Testis (tissue), 3 donors: ENCODE measurements around the gene CD3E. TPM values are rescaled to one million over a fixed set of nuclear protein-coding genes. Genes with fewer than 3 reads are reported as not detected.
"Not testable (repeated sequence)": the region's sequence is repeated elsewhere in the genome, so short reads cannot be mapped to it uniquely, and the experiment has no call there.

Source experiments
- DNase-seq: peaks from one replicate; pipeline ENCODE4 v3.0.0-alpha.2; 2019
- H3K27ac ChIP-seq, 2 donors: fragments of 200-600 bp; sonication (generic); one replicate each; pipeline ENCODE4 v1.5.1; 2019
- H3K27me3 ChIP-seq: fragments of 200-600 bp; sonication (generic); one replicate; pipeline ENCODE4 v1.5.1; 2019
- H3K36me3 ChIP-seq: fragments of 200-600 bp; sonication (generic); one replicate; pipeline ENCODE4 v1.5.1; 2017; ENCODE audit warnings: low read depth; ENCODE audit errors: missing control alignments
- H3K4me1 ChIP-seq: fragments of 200-600 bp; sonication (generic); one replicate; pipeline ENCODE4 v1.5.1; 2019
- H3K4me3 ChIP-seq, 2 donors: fragments of 200-600 bp; sonication (generic); one replicate each; pipeline ENCODE4 v1.5.1; 2017 to 2019
- H3K9me3 ChIP-seq: fragments of 200-600 bp; sonication (generic); one replicate; pipeline ENCODE4 v1.5.1; 2017
- POLR2A ChIP-seq: fragments of 450-650 bp; IDR thresholded peaks from one replicate; pipeline ENCODE4 v1.6.1; 2017; ENCODE audit warnings: antibody characterized with exemption, mild to moderate bottlenecking, moderate library complexity
- WGBS, 2 donors: methylation state at CpG; one replicate each; pipeline ENCODE4 v1.1.5; 2018; 5-methylcytosine and 5-hydroxymethylcytosine counted together
- intact Hi-C: fragments of 100-400 bp; cut with DNase I; formaldehyde crosslinking; loops from one replicate; pipeline ENCODE4 v1.15.1; 2023; ENCODE audit warnings: low total_unique reads
- polyA plus RNA-seq: library from polyadenylated mRNA; stranded (reverse); fragments of 350-450 nt; fragmentation: Illumina TruSeq; extraction: RNeasy Lipid Tissue Mini Kit (QIAGEN cat#74804); gene quantifications from one replicate; pipeline ENCODE4 v1.2.3, GENCODE V29; 2014; ENCODE audit warnings: low read depth, low replicate concordance; ENCODE audit not compliant: insufficient read depth
- total RNA-seq, 2 donors: library from RNA; depleted of rRNA; stranded (reverse); fragments of >200 nt; gene quantifications; one replicate each; pipeline ENCODE4 v1.2.3, GENCODE V29; 2016
- TF ChIP-seq, protein P1 (sequence below), 3 experiments: fragments of 450-650 bp in 2 of 3; fragments of 200-600 bp in 1 of 3; sonication (generic) in 1 of 3; IDR thresholded peaks; one replicate each; pipeline ENCODE4 v1.5.1; 2016 to 2019; ENCODE audit warnings: antibody characterized with exemption in 3 of 3, mild to moderate bottlenecking in 2 of 3, moderate library complexity in 1 of 3

The CD3E gene
- total and polyA plus RNA-seq, 3 donors from 2014 or later, result 0.50 to 6.1 TPM; not detected in 1

DNA sequence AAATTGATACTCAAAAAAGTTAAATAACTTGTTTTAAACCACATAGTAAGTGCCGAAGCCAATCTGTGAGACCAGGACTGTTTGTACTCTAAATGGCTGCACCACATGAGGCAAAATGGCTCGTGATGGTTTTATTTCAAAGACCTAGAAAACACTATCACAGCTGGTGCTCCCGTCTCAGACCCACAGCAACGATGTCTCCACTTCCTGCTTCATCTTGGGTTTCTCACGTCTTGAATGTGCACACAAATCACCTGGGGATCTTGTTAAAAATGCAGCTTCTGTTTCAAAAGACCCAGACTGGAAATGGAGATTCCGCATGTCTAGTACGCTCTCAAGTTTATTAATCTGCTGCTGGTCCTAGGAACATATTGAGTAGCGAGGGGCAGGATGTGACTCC lies 1.2 kb downstream of the CD3E start:
- no peaks in the 10 kb centered on the region for H3K4me1 ChIP-seq
- no peak overlapping the region for H3K4me3 ChIP-seq
- H3K36me3 ChIP-seq, result no peaks in the 10 kb centered on the region
- no peaks in the 10 kb centered on the region for H3K9me3 ChIP-seq
- no peaks in the 10 kb centered on the region for H3K27me3 ChIP-seq
- intact Hi-C loops, result no loop called here
- TF ChIP-seq POLR2A, result no peak
- TF ChIP-seq, protein P1, sequence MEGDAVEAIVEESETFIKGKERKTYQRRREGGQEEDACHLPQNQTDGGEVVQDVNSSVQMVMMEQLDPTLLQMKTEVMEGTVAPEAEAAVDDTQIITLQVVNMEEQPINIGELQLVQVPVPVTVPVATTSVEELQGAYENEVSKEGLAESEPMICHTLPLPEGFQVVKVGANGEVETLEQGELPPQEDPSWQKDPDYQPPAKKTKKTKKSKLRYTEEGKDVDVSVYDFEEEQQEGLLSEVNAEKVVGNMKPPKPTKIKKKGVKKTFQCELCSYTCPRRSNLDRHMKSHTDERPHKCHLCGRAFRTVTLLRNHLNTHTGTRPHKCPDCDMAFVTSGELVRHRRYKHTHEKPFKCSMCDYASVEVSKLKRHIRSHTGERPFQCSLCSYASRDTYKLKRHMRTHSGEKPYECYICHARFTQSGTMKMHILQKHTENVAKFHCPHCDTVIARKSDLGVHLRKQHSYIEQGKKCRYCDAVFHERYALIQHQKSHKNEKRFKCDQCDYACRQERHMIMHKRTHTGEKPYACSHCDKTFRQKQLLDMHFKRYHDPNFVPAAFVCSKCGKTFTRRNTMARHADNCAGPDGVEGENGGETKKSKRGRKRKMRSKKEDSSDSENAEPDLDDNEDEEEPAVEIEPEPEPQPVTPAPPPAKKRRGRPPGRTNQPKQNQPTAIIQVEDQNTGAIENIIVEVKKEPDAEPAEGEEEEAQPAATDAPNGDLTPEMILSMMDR (IDR thresholded peaks at IDR 0.05), result no peak
- 70 to 72% methylated on average over 8 of the region's 8 CpGs for WGBS, 2 donors
- no peak for DNase-seq
- no peak overlapping the region for H3K27ac ChIP-seq

DNA sequence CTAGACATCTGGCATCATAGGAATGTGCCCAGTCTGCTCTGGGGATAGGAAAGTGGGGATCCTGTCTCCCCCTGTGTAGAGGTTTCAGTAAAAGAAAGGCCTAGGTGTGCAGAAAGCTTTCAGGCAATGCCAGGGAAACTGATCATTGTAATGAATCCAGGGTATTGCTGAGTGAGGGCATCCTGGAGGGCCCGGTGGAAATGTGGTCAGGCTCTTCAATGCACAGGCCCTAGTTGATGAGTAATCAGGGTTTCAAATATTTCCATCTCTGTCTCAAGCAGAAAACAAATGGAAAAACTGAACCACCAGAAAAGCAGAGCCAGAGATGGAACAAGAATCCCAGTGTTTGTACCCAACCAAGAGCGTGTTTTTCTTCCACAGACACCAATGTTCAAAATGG lies 2.0 kb downstream of the CD3E start:
- intact Hi-C loops, result no loop called here
- WGBS, 2 donors, result 84 to 87% methylated on average over 2 of the region's 2 CpGs
- TF ChIP-seq, protein P1 (IDR thresholded peaks at IDR 0.05), result no peak
- no peak for TF ChIP-seq POLR2A

DNA sequence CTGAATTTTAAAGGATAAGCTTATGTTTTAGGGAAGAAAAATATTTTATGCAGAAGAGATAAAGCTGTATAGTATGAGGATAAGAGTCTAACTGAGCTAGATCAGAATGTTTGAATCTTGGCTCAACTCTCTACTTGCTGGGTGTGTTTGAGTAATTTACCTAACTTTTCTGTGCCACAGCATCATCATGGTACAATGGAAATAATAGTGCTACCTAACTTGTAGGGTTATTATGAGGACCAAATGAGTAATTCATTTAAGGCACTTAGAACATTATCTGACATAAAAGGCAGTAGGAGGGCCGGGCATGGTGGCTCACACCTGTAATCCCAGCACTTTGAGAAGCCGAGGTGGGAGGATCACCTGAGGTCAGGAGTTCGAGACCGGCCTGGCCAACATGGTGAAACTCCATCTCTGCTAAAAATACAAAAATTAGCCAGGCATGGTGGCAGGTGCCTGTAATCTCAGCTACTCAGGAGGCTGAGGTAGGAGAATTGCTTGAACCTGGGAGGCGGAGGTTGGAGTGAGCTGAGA lies 4.5 kb downstream of the CD3E start:
- intact Hi-C loops, H3K27me3 ChIP-seq, H3K36me3 ChIP-seq, H3K9me3 ChIP-seq, H3K4me1 ChIP-seq, H3K4me3 ChIP-seq, H3K27ac ChIP-seq, DNase-seq: not testable (repeated sequence)
- WGBS, 2 donors, result 84 to 89% methylated on average over 5 of the region's 5 CpGs

More for the DNA sequence above, 2.0 kb downstream of the CD3E start:
- Histone ChIP-seq H3K9me3 (no peaks in the 10 kb centered on the region), H3K27ac (no peak overlapping the region), H3K4me3 (no peak overlapping the region), H3K36me3 (no peaks in the 10 kb centered on the region), H3K4me1 (no peaks in the 10 kb centered on the region), H3K27me3 (no peaks in the 10 kb centered on the region)
- no peak for DNase-seq

DNA sequence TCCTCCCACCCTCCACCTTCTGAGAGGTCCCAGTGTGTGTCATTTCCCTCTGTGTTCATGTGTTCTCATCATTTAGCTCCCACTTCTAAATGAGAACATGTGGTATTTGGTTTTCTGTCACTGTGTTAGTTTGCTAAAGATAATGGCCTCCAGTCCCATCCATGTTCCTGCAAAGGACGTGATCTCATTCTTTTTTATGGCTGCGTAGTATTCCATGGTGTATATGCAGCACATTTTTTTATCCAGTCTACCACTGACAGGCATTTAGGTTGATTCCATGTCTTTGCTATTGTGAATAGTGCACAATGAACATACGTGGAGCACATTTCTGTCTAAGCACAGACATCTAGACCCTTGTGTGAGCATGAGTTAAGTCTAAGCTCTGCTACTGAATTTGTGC lies 5.7 kb downstream of the CD3E start:
- WGBS, 2 donors, result 90 to 98% methylated on average over 3 of the region's 3 CpGs
- intact Hi-C loops, result no loop called here

DNA sequence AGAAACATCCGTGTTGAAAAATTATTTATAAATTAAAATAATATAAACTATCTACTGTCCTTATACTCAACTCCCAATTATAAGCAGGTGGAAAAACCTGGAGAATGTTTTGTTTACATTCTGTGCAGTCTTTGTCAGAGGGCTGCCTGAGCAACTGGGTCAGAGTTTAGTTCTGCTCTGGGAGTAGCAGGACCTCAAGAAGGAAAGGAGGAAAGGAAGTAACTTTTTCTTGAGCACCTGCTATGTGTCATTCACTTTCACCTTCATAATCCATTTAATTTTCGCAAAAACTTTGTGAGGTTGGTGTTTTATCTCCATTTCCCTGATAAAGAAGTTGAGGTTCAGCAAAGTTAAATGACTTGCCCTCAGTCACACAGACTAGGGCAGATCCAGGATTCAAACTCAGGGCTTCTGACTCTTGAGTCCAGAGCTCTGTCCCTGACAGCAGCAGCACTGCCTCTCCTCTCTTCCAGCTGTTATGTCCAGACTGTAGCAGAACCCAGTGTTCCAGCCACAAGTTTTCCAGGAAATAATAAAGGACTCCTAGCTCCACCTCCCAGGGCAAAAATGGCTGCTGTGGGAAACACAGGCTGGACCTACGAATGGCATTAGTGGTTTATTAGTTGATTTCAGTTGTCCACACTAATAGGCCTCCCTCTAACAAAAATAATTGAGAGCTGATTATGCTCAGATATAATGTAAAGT lies 6.4 kb downstream of the CD3E start:
- WGBS, 2 donors, result 70 to 71% methylated on average over 3 of the region's 3 CpGs
- intact Hi-C loops, result no loop called here
- no peak for TF ChIP-seq POLR2A
- TF ChIP-seq, protein P1 (IDR thresholded peaks at IDR 0.05), result no peak
- no peak for DNase-seq
- no peaks in the 10 kb centered on the region for H3K36me3 ChIP-seq
- H3K27ac ChIP-seq, result no peak overlapping the region
- no peaks in the 10 kb centered on the region for H3K4me1 ChIP-seq
- H3K27me3 ChIP-seq, result no peaks in the 10 kb centered on the region
- no peaks in the 10 kb centered on the region for H3K9me3 ChIP-seq
- H3K4me3 ChIP-seq, result no peak overlapping the region

More for the DNA sequence above, 5.7 kb downstream of the CD3E start:
- DNase-seq, result no peak
- Histone ChIP-seq H3K27me3 (no peaks in the 10 kb centered on the region), H3K36me3 (no peaks in the 10 kb centered on the region), H3K9me3 (no peaks in the 10 kb centered on the region), H3K4me3 (no peak overlapping the region), H3K27ac (no peak overlapping the region), H3K4me1 (no peaks in the 10 kb centered on the region)
- no peak for TF ChIP-seq POLR2A
- TF ChIP-seq, protein P1 (IDR thresholded peaks at IDR 0.05), result no peak
